ENCODE measurements around the gene FOXF1. TPM values are rescaled to one million over a fixed set of nuclear protein-coding genes. Genes with fewer than 3 reads are reported as not detected.
A peak's percentile ranks its signal among the peaks of the same experiment; 100 is the strongest.

FOXF1 gene
- total and polyA plus RNA-seq, 3 donors from 2014 or later, result 0.91 to 2.8 (median 2.0) TPM

GRCh38 chr16:86491640-86492023 is 18.7 kb upstream of the FOXF1 start:
- Histone ChIP-seq H3K4me3 (no peak overlapping the region), H3K4me1 (no peaks in the 10 kb centered on the region), H3K36me3 (ENCODE audit: low read depth, missing control alignments) (no peaks in the 10 kb centered on the region), H3K27me3 (no peaks in the 10 kb centered on the region), H3K9me3 (no peaks in the 10 kb centered on the region), H3K27ac (no peak overlapping the region)
- WGBS, 2 donors, result 79 to 89% methylated on average over 7 of the region's 7 CpGs
- no peak for DNase-seq
- intact Hi-C loops (cut with DNase I; ENCODE audit: low total_unique reads), result no loop called here
- TF ChIP-seq POLR2A (IDR thresholded peaks at IDR 0.05) (no peak), CTCF (IDR thresholded peaks at IDR 0.05) (no peak)

GRCh38 chr16:86492267-86492960 is 17.9 kb upstream of the FOXF1 start:
- intact Hi-C loops (cut with DNase I; ENCODE audit: low total_unique reads), result no loop called here
- TF ChIP-seq CTCF (IDR thresholded peaks at IDR 0.05) (no peak), POLR2A (IDR thresholded peaks at IDR 0.05) (no peak)
- DNase-seq, result no peak
- Histone ChIP-seq H3K4me3 (no peak overlapping the region), H3K27ac (no peak overlapping the region), H3K9me3 (no peaks in the 10 kb centered on the region), H3K36me3 (ENCODE audit: low read depth, missing control alignments) (no peaks in the 10 kb centered on the region), H3K4me1 (no peaks in the 10 kb centered on the region), H3K27me3 (no peaks in the 10 kb centered on the region)
- 70 to 87% methylated on average over 4 of the region's 4 CpGs for WGBS, 2 donors

GRCh38 chr16:86492961-86493629 is 17.2 kb upstream of the FOXF1 start:
- Histone ChIP-seq H3K27me3 (no peaks in the 10 kb centered on the region), H3K4me1 (no peaks in the 10 kb centered on the region), H3K4me3 (no peak overlapping the region), H3K36me3 (ENCODE audit: low read depth, missing control alignments) (no peaks in the 10 kb centered on the region), H3K27ac (no peak overlapping the region), H3K9me3 (no peaks in the 10 kb centered on the region)
- WGBS, 2 donors, result 39% methylated on average over 9 of the region's 9 CpGs; no CpG with 5 or more reads in 1 of the 2 donors
- no peak for TF ChIP-seq POLR2A (IDR thresholded peaks at IDR 0.05)
- TF ChIP-seq CTCF (IDR thresholded peaks at IDR 0.05), result no peak
- DNase-seq, result no peak
- intact Hi-C loops (cut with DNase I; ENCODE audit: low total_unique reads), result no loop called here

GRCh38 chr16:86494039-86494564 is 16.2 kb upstream of the FOXF1 start:
- H3K27me3 ChIP-seq, result no peaks in the 10 kb centered on the region
- 4 to 22% methylated on average over 9 to 22 of the region's 22 CpGs for WGBS, 2 donors
- H3K9me3 ChIP-seq, result no peaks in the 10 kb centered on the region
- no peak overlapping the region for H3K27ac ChIP-seq
- DNase-seq, result no peak
- TF ChIP-seq POLR2A (IDR thresholded peaks at IDR 0.05) (no peak), CTCF (IDR thresholded peaks at IDR 0.05) (no peak)
- no peaks in the 10 kb centered on the region for H3K4me1 ChIP-seq
- peak overlapping the region in 1 of 2 donors; percentile 45 for H3K4me3 ChIP-seq
- intact Hi-C loops (cut with DNase I; ENCODE audit: low total_unique reads), result no loop called here
- no peaks in the 10 kb centered on the region for H3K36me3 ChIP-seq (ENCODE audit: low read depth, missing control alignments)

Measured in testis (tissue), 3 donors.